GM21576 (cell line): Measurements from ENCODE around the gene KCNK4.

Experiments
- ATAC-seq: cut with Tn5 transposase; IDR thresholded peaks from one replicate; pipeline ENCODE4 v1.9.1; 2021; ENCODE audit warnings: mild to moderate bottlenecking, moderate library complexity; ENCODE audit not compliant: unreplicated experiment

KCNK4 gene

GRCh38 chr11:64268025-64268892 lies 22.8 kb upstream of the KCNK4 start:
- no peak for ATAC-seq

- ATAC-seq: peak; percentile 7
Observed at GRCh38 chr11:64268893-64269539, 22.1 kb upstream of the KCNK4 start.

GRCh38 chr11:64269540-64270220 lies 21.4 kb upstream of the KCNK4 start:
- peak; percentile 57 for ATAC-seq

- no peak for ATAC-seq
Observed at GRCh38 chr11:64275031-64275800, 15.9 kb upstream of the KCNK4 start.

- no peak for ATAC-seq
Observed at GRCh38 chr11:64275841-64276240, 15.3 kb upstream of the KCNK4 start.

- ATAC-seq: no peak
Observed at GRCh38 chr11:64276653-64277431, 14.3 kb upstream of the KCNK4 start.

- ATAC-seq: no peak
Observed at GRCh38 chr11:64278576-64279190, 12.4 kb upstream of the KCNK4 start.

GRCh38 chr11:64281957-64282770 lies 8.9 kb upstream of the KCNK4 start:
- no peak for ATAC-seq

- no peak for ATAC-seq
Observed at GRCh38 chr11:64283092-64283491, 8.0 kb upstream of the KCNK4 start.

GRCh38 chr11:64284048-64284961 lies 6.8 kb upstream of the KCNK4 start, which contains the start of gene BAD:
TSS of gene BAD (minus strand) at chr11:64284665. CDS start at chr11:64284368, 297 bp downstream.
- ATAC-seq: peak; percentile 71

- peak; percentile 56 for ATAC-seq
Observed at GRCh38 chr11:64284962-64285884, 5.9 kb upstream of the KCNK4 start, which contains the start of gene GPR137. TSS of gene GPR137 (plus strand) at chr11:64285848. CDS start at chr11:64286525, 677 bp downstream.

- peak; percentile 1 for ATAC-seq
Observed at GRCh38 chr11:64285885-64286800, 5.0 kb upstream of the KCNK4 start.

GRCh38 chr11:64286801-64287159 lies 4.3 kb upstream of the KCNK4 start:
- ATAC-seq: no peak

GRCh38 chr11:64287676-64288352 lies 3.3 kb upstream of the KCNK4 start:
- ATAC-seq: no peak

- no peak for ATAC-seq
Observed at GRCh38 chr11:64288353-64288750, 2.8 kb upstream of the KCNK4 start.
